GM12892 (cell line): ENCODE results near the gene FAM118A.

Experiments used
- POLR2A ChIP-seq: IDR thresholded peaks from 2 replicates; pipeline ENCODE4 v1.6.1; 2011; ENCODE audit warnings: low read depth, low read length, control low read depth
- POLR2AphosphoS5 ChIP-seq: IDR thresholded peaks from 2 replicates; pipeline ENCODE4 v1.6.1; 2011; ENCODE audit warnings: low read depth, low read length, control low read depth
- TAF1 ChIP-seq: IDR thresholded peaks from 2 replicates; pipeline ENCODE4 v1.6.1; 2011; ENCODE audit warnings: low read depth, mild to moderate bottlenecking, control low read depth, low read length, borderline replicate concordance

DNA sequence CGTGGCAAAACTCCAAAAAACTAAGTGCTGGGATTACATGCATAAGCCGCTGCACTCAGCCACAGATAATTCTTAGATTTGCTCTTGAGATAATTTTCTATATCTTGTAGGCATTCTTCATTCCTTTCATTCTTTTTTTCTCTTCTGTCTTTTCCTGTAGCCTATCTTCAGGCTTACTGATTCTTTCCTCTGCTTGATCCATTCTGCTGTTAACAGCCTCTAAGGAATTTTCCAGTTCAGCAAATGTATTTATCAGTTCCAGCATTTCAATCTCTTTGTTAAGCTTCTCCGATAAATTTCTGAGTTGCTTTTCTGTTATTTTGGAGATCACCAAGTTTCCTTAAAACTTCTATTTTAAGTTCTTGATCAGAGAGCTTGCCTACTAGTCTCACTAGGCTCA lies 57.0 kb downstream of the FAM118A start:
- no peak for TF ChIP-seq TAF1
- TF ChIP-seq POLR2A: no peak
- TF ChIP-seq POLR2AphosphoS5: no peak
